ENCODE data around the gene SLC44A2.

DNA sequence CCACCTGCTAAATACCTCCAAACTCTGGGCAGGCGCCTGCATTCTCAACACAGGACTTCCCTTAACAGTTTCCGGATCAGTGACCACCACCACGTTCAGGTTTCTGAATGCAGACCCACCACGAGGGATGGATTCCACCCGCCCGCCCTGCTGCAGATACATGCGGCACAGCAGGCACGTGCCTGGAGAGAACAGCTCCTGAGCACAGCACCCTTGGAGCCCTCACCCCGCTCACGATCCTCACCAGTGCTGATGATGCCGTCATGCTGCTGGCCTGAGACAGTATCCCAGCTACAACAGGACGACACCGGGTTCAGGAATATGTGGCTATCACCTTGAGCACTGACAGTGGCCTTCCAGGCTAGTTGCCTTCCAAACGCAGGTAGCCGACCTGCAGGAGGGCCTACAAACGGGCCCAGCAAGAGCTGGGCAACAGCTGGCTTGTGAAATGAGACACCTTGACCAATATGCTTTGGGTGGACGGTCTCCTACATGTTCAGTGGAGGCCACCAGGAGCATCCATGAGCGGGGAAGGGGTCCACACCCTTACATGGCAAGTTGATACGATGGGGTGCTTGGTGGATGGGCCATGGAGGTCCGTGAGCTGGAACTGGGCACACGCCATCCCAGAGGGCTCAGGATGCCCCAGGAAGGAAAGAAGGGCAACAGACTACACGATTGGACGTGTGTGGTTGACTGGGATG, 66.0 kb downstream of the SLC44A2 start:
- no peak for TF ChIP-seq EZH2 (IDR thresholded peaks at IDR 0.05; ENCODE audit: low read length)
- TF ChIP-seq, protein P1, sequence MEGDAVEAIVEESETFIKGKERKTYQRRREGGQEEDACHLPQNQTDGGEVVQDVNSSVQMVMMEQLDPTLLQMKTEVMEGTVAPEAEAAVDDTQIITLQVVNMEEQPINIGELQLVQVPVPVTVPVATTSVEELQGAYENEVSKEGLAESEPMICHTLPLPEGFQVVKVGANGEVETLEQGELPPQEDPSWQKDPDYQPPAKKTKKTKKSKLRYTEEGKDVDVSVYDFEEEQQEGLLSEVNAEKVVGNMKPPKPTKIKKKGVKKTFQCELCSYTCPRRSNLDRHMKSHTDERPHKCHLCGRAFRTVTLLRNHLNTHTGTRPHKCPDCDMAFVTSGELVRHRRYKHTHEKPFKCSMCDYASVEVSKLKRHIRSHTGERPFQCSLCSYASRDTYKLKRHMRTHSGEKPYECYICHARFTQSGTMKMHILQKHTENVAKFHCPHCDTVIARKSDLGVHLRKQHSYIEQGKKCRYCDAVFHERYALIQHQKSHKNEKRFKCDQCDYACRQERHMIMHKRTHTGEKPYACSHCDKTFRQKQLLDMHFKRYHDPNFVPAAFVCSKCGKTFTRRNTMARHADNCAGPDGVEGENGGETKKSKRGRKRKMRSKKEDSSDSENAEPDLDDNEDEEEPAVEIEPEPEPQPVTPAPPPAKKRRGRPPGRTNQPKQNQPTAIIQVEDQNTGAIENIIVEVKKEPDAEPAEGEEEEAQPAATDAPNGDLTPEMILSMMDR (optimal IDR thresholded peaks at IDR 0.05 in 1 of 3, IDR thresholded peaks at IDR 0.05 in 1 of 3, conservative IDR thresholded peaks at IDR 0.05 in 1 of 3; ENCODE audit: extremely low read depth in 1 of 3, insufficient read depth in 2 of 3, low read length in 3 of 3) = no peak
